Mammary epithelial cell (primary cell): ENCODE data around the gene PLA2G5.

ENCODE experiments used
- EZH2 ChIP-seq: IDR thresholded peaks from 2 replicates; pipeline ENCODE4 v1.6.1; 2012; ENCODE audit warnings: low read length, inconsistent platforms, borderline replicate concordance
- TF ChIP-seq, protein P1 (sequence below), 2 donors: IDR thresholded peaks in 1 of 2; conservative IDR thresholded peaks in 1 of 2; 2 replicates each; pipeline ENCODE4 v1.5.1; 2011 to 2012; ENCODE audit warnings: inconsistent platforms in 2 of 2, low read length in 2 of 2, mild to moderate bottlenecking in 2 of 2, control low read depth in 1 of 2, low read depth in 1 of 2; ENCODE audit not compliant: insufficient read depth in 1 of 2; ENCODE audit errors: extremely low read depth in 1 of 2

GRCh38 chr1:20119347-20119746, 49.4 kb downstream of the PLA2G5 start, which contains the start of gene PLA2G2D:
- TF ChIP-seq, protein P1, sequence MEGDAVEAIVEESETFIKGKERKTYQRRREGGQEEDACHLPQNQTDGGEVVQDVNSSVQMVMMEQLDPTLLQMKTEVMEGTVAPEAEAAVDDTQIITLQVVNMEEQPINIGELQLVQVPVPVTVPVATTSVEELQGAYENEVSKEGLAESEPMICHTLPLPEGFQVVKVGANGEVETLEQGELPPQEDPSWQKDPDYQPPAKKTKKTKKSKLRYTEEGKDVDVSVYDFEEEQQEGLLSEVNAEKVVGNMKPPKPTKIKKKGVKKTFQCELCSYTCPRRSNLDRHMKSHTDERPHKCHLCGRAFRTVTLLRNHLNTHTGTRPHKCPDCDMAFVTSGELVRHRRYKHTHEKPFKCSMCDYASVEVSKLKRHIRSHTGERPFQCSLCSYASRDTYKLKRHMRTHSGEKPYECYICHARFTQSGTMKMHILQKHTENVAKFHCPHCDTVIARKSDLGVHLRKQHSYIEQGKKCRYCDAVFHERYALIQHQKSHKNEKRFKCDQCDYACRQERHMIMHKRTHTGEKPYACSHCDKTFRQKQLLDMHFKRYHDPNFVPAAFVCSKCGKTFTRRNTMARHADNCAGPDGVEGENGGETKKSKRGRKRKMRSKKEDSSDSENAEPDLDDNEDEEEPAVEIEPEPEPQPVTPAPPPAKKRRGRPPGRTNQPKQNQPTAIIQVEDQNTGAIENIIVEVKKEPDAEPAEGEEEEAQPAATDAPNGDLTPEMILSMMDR (conservative IDR thresholded peaks at IDR 0.05 in 1 of 2, IDR thresholded peaks at IDR 0.05 in 1 of 2; ENCODE audit: extremely low read depth in 1 of 2, insufficient read depth in 1 of 2, low read depth in 1 of 2, low read length in 2 of 2): no peak
- TF ChIP-seq EZH2: no peak
